ENCODE results near the gene CDIP1. TPM values are rescaled to one million over a fixed set of nuclear protein-coding genes. Genes with fewer than 3 reads are reported as not detected.
A peak's percentile ranks its signal among the peaks of the same experiment; 100 is the strongest.

The CDIP1 gene
- total RNA-seq, 6 experiments from 2014 or later = 5.0 to 8.3 (median 6.4) TPM

DNA sequence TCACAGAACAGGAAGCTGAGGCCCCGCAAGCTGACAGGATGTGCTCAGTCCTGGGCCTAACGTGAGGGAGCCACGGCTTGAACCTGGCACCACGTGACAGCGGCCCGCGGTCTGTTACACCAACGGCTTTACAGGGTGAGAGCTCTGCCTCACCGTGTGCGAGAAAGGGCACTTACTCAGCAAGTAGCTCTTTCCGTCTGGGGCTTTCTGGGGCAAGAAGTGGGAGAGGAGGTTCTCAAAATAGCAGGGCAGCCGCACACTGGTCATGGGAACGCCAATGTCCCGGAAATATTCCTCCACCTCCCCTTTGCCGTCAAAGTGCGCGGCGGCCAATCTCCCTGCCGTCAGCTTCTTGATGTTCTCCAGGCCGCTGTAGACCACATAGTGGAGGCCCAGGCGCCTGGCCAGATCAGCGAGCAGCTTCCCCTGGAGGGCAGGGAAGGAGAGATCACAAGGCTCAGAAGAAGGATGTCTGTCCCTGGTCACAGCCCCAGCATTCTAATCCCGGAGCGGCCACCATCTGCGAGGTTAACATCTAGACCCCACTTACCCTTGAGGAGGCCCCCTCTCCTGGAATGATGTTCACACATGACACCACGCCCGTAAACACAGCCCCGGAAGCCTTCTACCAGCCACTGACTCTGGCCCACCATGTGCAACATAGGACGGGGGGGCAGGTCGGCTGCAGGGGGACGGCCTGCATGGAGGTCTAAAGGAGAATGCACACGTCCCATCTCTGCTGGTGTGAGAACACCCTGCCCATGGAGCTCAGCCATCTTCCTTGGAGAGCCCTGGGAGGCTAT, 72.4 kb downstream of the CDIP1 start:
- DNase-seq = no peak
- Mint-ChIP-seq H3K27me3 (ENCODE audit: insufficient read depth) (peaks cover 2% of the 10 kb centered on the region), H3K4me3 (no peak overlapping the region), H3K36me3 (ENCODE audit: low read depth) (peaks cover 11% of the 10 kb centered on the region), H3K9me3 (no peaks in the 10 kb centered on the region), H3K27ac (no peak overlapping the region), H3K4me1 (ENCODE audit: low read depth) (peaks cover 16% of the 10 kb centered on the region)
- TF ChIP-seq, protein P1, sequence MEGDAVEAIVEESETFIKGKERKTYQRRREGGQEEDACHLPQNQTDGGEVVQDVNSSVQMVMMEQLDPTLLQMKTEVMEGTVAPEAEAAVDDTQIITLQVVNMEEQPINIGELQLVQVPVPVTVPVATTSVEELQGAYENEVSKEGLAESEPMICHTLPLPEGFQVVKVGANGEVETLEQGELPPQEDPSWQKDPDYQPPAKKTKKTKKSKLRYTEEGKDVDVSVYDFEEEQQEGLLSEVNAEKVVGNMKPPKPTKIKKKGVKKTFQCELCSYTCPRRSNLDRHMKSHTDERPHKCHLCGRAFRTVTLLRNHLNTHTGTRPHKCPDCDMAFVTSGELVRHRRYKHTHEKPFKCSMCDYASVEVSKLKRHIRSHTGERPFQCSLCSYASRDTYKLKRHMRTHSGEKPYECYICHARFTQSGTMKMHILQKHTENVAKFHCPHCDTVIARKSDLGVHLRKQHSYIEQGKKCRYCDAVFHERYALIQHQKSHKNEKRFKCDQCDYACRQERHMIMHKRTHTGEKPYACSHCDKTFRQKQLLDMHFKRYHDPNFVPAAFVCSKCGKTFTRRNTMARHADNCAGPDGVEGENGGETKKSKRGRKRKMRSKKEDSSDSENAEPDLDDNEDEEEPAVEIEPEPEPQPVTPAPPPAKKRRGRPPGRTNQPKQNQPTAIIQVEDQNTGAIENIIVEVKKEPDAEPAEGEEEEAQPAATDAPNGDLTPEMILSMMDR (IDR thresholded peaks at IDR 0.05) = no peak

DNA sequence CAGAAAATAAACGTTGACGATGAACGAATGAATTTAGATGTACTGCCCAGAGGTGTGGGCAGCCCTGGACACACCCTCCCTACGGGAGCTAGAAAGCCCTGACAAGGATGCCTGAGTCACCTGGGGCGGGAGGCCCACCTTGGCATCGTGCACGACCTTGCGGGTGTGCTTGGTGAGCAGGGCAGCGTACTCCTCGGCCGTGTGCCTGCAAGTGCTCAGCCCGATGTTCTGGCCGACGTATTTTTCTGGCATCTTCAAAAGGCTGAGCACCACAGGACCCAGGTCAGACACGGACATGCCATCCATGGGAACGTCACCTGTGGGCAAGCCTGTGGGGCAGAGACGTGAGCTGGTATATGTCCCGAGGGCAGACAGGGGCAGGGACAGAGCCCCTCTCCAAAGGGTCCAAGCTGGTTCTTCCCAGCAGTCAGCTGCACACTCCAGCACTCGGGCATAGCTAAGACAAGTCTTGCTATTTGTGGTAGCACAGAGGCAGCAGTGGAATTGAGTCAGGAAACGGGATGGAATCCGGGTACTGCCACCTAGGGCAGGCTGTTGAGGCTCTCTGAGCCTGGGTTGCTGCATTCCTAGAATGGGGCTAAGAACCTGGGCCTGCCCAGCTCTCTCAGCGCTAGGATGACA, 74.9 kb downstream of the CDIP1 start:
- no peak for DNase-seq

DNA sequence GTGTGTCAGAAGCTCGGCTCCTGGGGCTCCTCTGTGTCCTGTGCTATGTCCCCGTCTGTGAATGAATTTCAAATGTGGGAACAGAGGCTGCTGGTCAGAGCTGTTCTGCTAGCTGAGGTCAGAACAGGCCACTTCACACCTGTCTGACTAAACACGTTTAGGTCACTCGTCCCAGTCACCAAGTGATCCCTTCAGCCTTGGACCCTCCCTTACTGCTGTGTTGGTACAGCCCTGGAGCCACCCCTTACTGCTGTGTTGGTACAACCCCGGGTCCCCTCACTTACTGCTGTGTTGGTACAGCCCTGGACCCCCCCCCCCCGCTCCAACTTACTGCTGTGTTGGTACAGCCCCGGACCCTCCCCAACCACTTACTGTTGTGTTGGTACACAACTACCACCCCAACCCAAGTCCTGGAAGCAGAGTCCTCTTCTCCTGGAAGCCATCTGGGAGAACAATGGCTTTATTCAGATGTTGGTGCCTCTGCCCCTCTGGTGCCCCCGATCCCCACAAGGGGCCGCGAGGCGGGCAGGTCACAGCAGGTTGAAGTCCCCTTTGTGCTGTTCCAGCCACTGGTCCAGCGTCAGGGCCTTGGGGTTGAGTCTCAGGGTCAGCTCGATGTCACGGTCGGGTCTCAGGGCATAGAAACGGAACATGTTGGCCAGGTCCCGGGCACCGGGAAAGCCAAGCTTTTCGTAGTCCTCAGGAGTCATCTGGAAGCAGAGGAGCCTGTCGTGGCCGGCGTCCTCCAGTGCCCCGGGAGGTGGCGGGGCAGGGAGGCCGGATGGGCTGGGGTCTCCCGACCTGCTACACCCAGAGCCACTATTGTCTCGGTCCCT, 77.1 kb downstream of the CDIP1 start:
- H3K27ac Mint-ChIP-seq = no peak overlapping the region
- peaks cover 5% of the 10 kb centered on the region for H3K27me3 Mint-ChIP-seq (ENCODE audit: insufficient read depth)
- TF ChIP-seq, protein P1 (IDR thresholded peaks at IDR 0.05) = no peak
- H3K9me3 Mint-ChIP-seq = no peaks in the 10 kb centered on the region
- H3K4me3 Mint-ChIP-seq = no peak overlapping the region
- no peak for DNase-seq
- peaks cover 29% of the 10 kb centered on the region for H3K36me3 Mint-ChIP-seq (ENCODE audit: low read depth)
- peaks cover 24% of the 10 kb centered on the region for H3K4me1 Mint-ChIP-seq (ENCODE audit: low read depth)

More for the DNA sequence above, 74.9 kb downstream of the CDIP1 start:
- Mint-ChIP-seq H3K36me3 (ENCODE audit: low read depth) (peaks cover 29% of the 10 kb centered on the region), H3K27ac (peak overlapping the region; percentile 91), H3K4me1 (ENCODE audit: low read depth) (peaks cover 24% of the 10 kb centered on the region), H3K4me3 (peak overlapping the region; percentile 57; the same call in 1 of the 2 replicates), H3K27me3 (ENCODE audit: insufficient read depth) (peaks cover 3% of the 10 kb centered on the region), H3K9me3 (no peaks in the 10 kb centered on the region)
- TF ChIP-seq, protein P1 (IDR thresholded peaks at IDR 0.05) = no peak

DNA sequence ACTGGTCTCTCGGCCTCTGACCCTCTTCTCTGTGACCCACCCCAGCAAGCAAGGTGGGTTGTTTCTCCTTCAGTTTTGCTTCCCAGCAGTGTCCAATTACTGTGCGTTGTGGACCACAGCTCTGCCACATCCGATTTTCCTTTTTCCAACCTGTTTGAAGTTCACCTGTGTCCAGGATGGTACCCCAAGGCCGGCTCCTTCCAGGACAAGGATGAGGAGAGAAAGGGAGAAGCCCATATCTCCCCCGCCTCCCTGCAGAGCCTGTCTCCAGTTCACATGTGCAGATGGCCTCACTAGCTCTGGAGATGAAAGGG, 77.7 kb downstream of the CDIP1 start:
- Mint-ChIP-seq H3K36me3 (ENCODE audit: low read depth) (peaks cover 24% of the 10 kb centered on the region), H3K27ac (no peak overlapping the region), H3K4me1 (ENCODE audit: low read depth) (peaks cover 24% of the 10 kb centered on the region), H3K4me3 (no peak overlapping the region), H3K9me3 (no peaks in the 10 kb centered on the region), H3K27me3 (ENCODE audit: insufficient read depth) (peaks cover 5% of the 10 kb centered on the region)
- no peak for DNase-seq
- TF ChIP-seq, protein P1 (IDR thresholded peaks at IDR 0.05) = no peak

Other genes starting within 250 kb of the CDIP1 start
- gene GLIS2, start 222.7 kb downstream of the CDIP1 start, total RNA-seq (2021; fragmentation: NEBNext Ultra II Directional; extraction: Animal tissue kit (Norgen Biotek cat#: 25700)) = 10 to 100 TPM; 21.9 to 26.0 (median 23.5) TPM
- gene PAM16, start 187.5 kb downstream of the CDIP1 start, total RNA-seq (2021; fragmentation: NEBNext Ultra II Directional; extraction: Animal tissue kit (Norgen Biotek cat#: 25700)) = 10 to 100 TPM; 44.9 to 50.8 (median 46.1) TPM
- 100 to 1,000 TPM in 4 of 6 experiments, 10 to 100 TPM in 2; 92.0 to 131 (median 103) TPM for gene VASN, start 166.9 kb downstream of the CDIP1 start, total RNA-seq (2021; fragmentation: NEBNext Ultra II Directional; extraction: Animal tissue kit (Norgen Biotek cat#: 25700))
- gene CORO7, start 122.2 kb downstream of the CDIP1 start, total RNA-seq (2021; fragmentation: NEBNext Ultra II Directional; extraction: Animal tissue kit (Norgen Biotek cat#: 25700)) = 10 to 100 TPM; 12.1 to 20.9 (median 17.2) TPM
- gene DNAJA3, start 112.9 kb downstream of the CDIP1 start, total RNA-seq (2021; fragmentation: NEBNext Ultra II Directional; extraction: Animal tissue kit (Norgen Biotek cat#: 25700)) = 10 to 100 TPM; 40.8 to 54.4 (median 45.1) TPM
- 10 to 100 TPM; 26.2 to 37.2 (median 33.7) TPM for gene NMRAL1, start 64.1 kb downstream of the CDIP1 start, total RNA-seq (2021; fragmentation: NEBNext Ultra II Directional; extraction: Animal tissue kit (Norgen Biotek cat#: 25700))
- 10 to 100 TPM; 45.2 to 60.5 (median 54.9) TPM for gene HMOX2, start 62.4 kb downstream of the CDIP1 start, total RNA-seq (2021; fragmentation: NEBNext Ultra II Directional; extraction: Animal tissue kit (Norgen Biotek cat#: 25700))
- gene C16orf96, start 17.6 kb upstream of the CDIP1 start, total RNA-seq (2021; fragmentation: NEBNext Ultra II Directional; extraction: Animal tissue kit (Norgen Biotek cat#: 25700)) = not detected
- gene UBALD1, start 76.1 kb upstream of the CDIP1 start, total RNA-seq (2021; fragmentation: NEBNext Ultra II Directional; extraction: Animal tissue kit (Norgen Biotek cat#: 25700)) = 10 to 100 TPM; 23.5 to 33.2 (median 27.9) TPM
- 10 to 100 TPM; 65.8 to 81.6 (median 69.1) TPM for gene MGRN1, start 86.1 kb upstream of the CDIP1 start, total RNA-seq (2021; fragmentation: NEBNext Ultra II Directional; extraction: Animal tissue kit (Norgen Biotek cat#: 25700))
- gene NUDT16L1, start 154.8 kb upstream of the CDIP1 start, total RNA-seq (2021; fragmentation: NEBNext Ultra II Directional; extraction: Animal tissue kit (Norgen Biotek cat#: 25700)) = 10 to 100 TPM; 33.2 to 41.8 (median 34.3) TPM
- gene ANKS3, start 195.5 kb upstream of the CDIP1 start, total RNA-seq (2021; fragmentation: NEBNext Ultra II Directional; extraction: Animal tissue kit (Norgen Biotek cat#: 25700)) = 10 to 100 TPM; 16.7 to 23.1 (median 19.7) TPM
- gene DNAAF8, start 195.8 kb upstream of the CDIP1 start, total RNA-seq (2021; fragmentation: NEBNext Ultra II Directional; extraction: Animal tissue kit (Norgen Biotek cat#: 25700)) = 1 to 10 TPM; 1.1 to 2.8 (median 1.6) TPM
- 10 to 100 TPM in 4 of 6 experiments, 1 to 10 TPM in 2; 8.9 to 13.4 (median 10.4) TPM for gene ZNF500, start 228.4 kb upstream of the CDIP1 start, total RNA-seq (2021; fragmentation: NEBNext Ultra II Directional; extraction: Animal tissue kit (Norgen Biotek cat#: 25700))
- gene SEPTIN12, start 249.6 kb upstream of the CDIP1 start, total RNA-seq (2021; fragmentation: NEBNext Ultra II Directional; extraction: Animal tissue kit (Norgen Biotek cat#: 25700)) = not detected